Skeletal muscle cell (primary cell): Measurements from ENCODE around the gene SPDYC.

Source experiments
- DNase-seq: peaks from one replicate; pipeline ENCODE4 v3.0.0-alpha.2; 2010; ENCODE audit warnings: low read depth
- H3K4me3 ChIP-seq: 2 replicates; pipeline ENCODE4 v1.5.1; 2011; ENCODE audit warnings: low read depth, mild to moderate bottlenecking, control low read depth, low read length, moderate library complexity

The SPDYC gene

GRCh38 chr11:65194564-65194963, 24.5 kb downstream of the SPDYC start:
- DNase-seq, result no peak
- no peak overlapping the region for H3K4me3 ChIP-seq

GRCh38 chr11:65204143-65204542, 34.1 kb downstream of the SPDYC start:
- no peak for DNase-seq
- H3K4me3 ChIP-seq, result no peak overlapping the region

- DNase-seq, result no peak
- no peak overlapping the region for H3K4me3 ChIP-seq
These were observed 34.9 kb downstream of the SPDYC start for GRCh38 chr11:65204646-65205601.

- DNase-seq, result no peak
- H3K4me3 ChIP-seq, result no peak overlapping the region
These were observed 35.6 kb downstream of the SPDYC start for GRCh38 chr11:65205602-65205967.

- no peak for DNase-seq
- H3K4me3 ChIP-seq, result no peak overlapping the region
These were observed 36.4 kb downstream of the SPDYC start for GRCh38 chr11:65206441-65206841.

- H3K4me3 ChIP-seq, result no peak overlapping the region
- DNase-seq, result no peak
These were observed 36.9 kb downstream of the SPDYC start for GRCh38 chr11:65206901-65207300.

- no peak for DNase-seq
- H3K4me3 ChIP-seq, result no peak overlapping the region
These were observed 38.1 kb downstream of the SPDYC start for GRCh38 chr11:65207918-65208784.

GRCh38 chr11:65208785-65209710, 39.0 kb downstream of the SPDYC start:
- H3K4me3 ChIP-seq, result no peak overlapping the region
- DNase-seq, result no peak

- no peak for DNase-seq
- H3K4me3 ChIP-seq, result no peak overlapping the region
These were observed 39.8 kb downstream of the SPDYC start for GRCh38 chr11:65209711-65210360.

GRCh38 chr11:65210361-65210731, 40.3 kb downstream of the SPDYC start:
- no peak for DNase-seq

GRCh38 chr11:65210748-65211147, 40.7 kb downstream of the SPDYC start:
- no peak overlapping the region for H3K4me3 ChIP-seq
- no peak for DNase-seq

More at GRCh38 chr11:65210361-65210731, 40.3 kb downstream of the SPDYC start:
- H3K4me3 ChIP-seq, result no peak overlapping the region

GRCh38 chr11:65211293-65212105, 41.5 kb downstream of the SPDYC start:
- no peak for DNase-seq
- H3K4me3 ChIP-seq, result no peak overlapping the region

GRCh38 chr11:65212226-65212801, 42.3 kb downstream of the SPDYC start:
- no peak overlapping the region for H3K4me3 ChIP-seq
- DNase-seq, result no peak

- H3K4me3 ChIP-seq, result no peak overlapping the region
- no peak for DNase-seq
These were observed 43.5 kb downstream of the SPDYC start for GRCh38 chr11:65213322-65214211.

GRCh38 chr11:65214212-65214845, 44.3 kb downstream of the SPDYC start:
- DNase-seq, result no peak
- no peak overlapping the region for H3K4me3 ChIP-seq

GRCh38 chr11:65215441-65216076, 45.5 kb downstream of the SPDYC start:
- no peak for DNase-seq
- no peak overlapping the region for H3K4me3 ChIP-seq
